Thymus (tissue), 11 donors: ENCODE measurements around the gene POLR2I. TPM values are rescaled to one million over a fixed set of nuclear protein-coding genes. Genes with fewer than 3 reads are reported as not detected.

Experiments
- DNase-seq, 9 donors: peaks; one replicate each; pipeline ENCODE4 v3.0.0-alpha.2; 2013; ENCODE audit warnings: low spot score in 9 of 9, low read depth in 6 of 9, missing footprints in 1 of 9
- H3K27ac ChIP-seq, 2 donors: one replicate each; pipeline ENCODE4 v1.5.1; 2013; ENCODE audit warnings: control low read depth in 1 of 2, low read depth in 1 of 2, low read length in 1 of 2, mild to moderate bottlenecking in 1 of 2, moderate library complexity in 1 of 2
- H3K27me3 ChIP-seq, 2 donors: one replicate each; pipeline ENCODE4 v1.5.1; 2013; ENCODE audit warnings: low read length in 1 of 2; ENCODE audit not compliant: control insufficient read depth in 2 of 2, insufficient read depth in 1 of 2
- H3K36me3 ChIP-seq, 2 donors: one replicate each; pipeline ENCODE4 v1.5.1; 2013; ENCODE audit warnings: low read length in 1 of 2, mild to moderate bottlenecking in 1 of 2, moderate library complexity in 1 of 2; ENCODE audit not compliant: control insufficient read depth in 2 of 2, insufficient read depth in 2 of 2
- H3K4me1 ChIP-seq, 2 donors: one replicate each; pipeline ENCODE4 v1.5.1; 2013; ENCODE audit warnings: low read length in 2 of 2; ENCODE audit not compliant: control insufficient read depth in 2 of 2, insufficient read depth in 2 of 2
- H3K4me3 ChIP-seq, 2 donors: one replicate each; pipeline ENCODE4 v1.5.1; 2013; ENCODE audit warnings: low read length in 2 of 2, control low read depth in 1 of 2, mild to moderate bottlenecking in 1 of 2
- H3K9me3 ChIP-seq, 2 donors: one replicate each; pipeline ENCODE4 v1.5.1; 2013; ENCODE audit warnings: low read length in 1 of 2, mild to moderate bottlenecking in 1 of 2; ENCODE audit not compliant: control insufficient read depth in 2 of 2, insufficient read depth in 1 of 2
- WGBS: extraction: QIAGEN DNeasy Blood & Tissue Kit; methylation state at CpG from one replicate; pipeline ENCODE4 v1.1.7; 2013; 5-methylcytosine and 5-hydroxymethylcytosine counted together
- polyA plus RNA-seq: library from polyadenylated mRNA; stranded (reverse); fragments of 200-250 nt; gene quantifications from one replicate; pipeline ENCODE4 v1.2.3, GENCODE V29; 2013
- total RNA-seq: library from RNA; stranded (reverse); fragments of 120-200 nt; gene quantifications from one replicate; pipeline ENCODE4 v1.2.4, GENCODE V29; 2013
- donor health status: healthy.

The POLR2I gene
- total and polyA plus RNA-seq, 2 donors, result 58.2 to 81.7 TPM

DNA sequence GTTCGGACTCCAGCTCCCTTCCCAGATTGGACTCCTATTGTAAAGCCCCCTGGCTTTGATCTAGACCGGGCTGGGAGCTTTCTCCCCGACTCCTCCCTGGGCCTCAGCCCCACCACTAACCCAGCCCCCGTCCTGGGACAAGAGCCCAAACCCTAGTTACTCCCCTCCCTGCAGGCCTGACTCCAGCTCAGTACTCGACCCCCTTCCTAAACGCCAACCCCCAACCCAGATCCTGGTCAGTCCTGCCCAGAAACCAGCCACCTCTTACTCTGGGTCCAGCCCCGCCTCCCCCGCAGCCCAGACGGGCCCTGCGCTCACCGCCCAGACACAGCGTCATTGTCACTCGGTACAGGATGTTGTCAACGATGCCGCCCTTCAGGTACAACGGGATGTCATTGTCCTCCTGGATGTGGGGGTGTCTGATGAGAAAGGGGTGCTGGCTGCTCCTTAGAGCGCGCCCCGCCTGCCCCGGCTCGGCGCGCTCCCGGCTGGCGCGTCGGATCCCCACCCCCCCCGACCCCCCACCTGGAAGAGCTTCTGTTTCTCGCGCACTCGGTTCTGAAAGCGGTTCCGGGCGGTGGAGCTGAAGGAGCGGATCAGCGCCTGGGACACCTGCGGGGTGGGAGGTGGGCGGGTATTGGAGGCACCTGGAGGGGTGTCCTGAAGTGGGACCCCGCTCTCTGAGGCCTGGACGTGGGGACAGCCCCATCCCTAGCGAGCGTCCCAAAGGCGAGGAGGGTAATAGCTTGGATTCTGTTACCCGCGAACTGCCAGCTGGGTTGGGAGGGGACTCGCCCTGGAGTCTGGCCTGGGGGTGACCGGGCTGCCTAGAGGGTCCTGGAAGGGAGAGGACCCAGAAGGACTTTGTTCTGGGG is 36.7 kb upstream of the POLR2I start:
- Histone ChIP-seq H3K27ac (peak overlapping the region; percentile 64 to 72), H3K36me3 (peaks cover 25 to 42% of the 10 kb centered on the region in 2 donors), H3K9me3 (no peaks in the 10 kb centered on the region), H3K4me1 (no peaks in the 10 kb centered on the region), H3K4me3 (peak overlapping the region; percentile 25 to 30), H3K27me3 (no peaks in the 10 kb centered on the region)
- 92% methylated on average over 47 of the region's 47 CpGs for WGBS
- no peak for DNase-seq

DNA sequence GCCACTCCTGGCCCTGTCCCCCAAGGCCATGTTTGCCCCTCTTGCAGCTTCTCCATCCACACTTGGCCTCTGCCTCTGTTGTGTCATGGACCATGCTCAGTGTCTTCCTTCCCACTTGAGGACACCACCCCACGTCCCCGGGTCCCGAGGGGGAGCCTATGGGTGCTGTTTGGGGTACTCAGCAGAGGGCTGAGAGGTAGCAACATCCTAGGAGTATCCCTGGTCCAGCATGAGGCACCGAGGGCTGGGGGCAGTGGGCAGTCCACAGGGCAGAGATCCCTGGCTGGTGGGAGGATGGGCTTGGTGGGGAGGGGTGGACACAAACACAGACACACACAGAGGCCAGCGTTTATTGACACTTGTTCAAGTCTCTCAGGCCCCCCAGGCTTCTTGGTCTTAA is 35.9 kb upstream of the POLR2I start:
- DNase-seq, result no peak
- H3K9me3 ChIP-seq, result no peaks in the 10 kb centered on the region
- peak overlapping the region; percentile 15 to 26 for H3K27ac ChIP-seq
- H3K36me3 ChIP-seq, result peaks cover 30 to 50% of the 10 kb centered on the region in 2 donors
- no peaks in the 10 kb centered on the region for H3K4me1 ChIP-seq
- H3K27me3 ChIP-seq, result no peaks in the 10 kb centered on the region
- H3K4me3 ChIP-seq, result no peak overlapping the region
- 91% methylated on average over 5 of the region's 5 CpGs for whole genome bisulfite sequencing

DNA sequence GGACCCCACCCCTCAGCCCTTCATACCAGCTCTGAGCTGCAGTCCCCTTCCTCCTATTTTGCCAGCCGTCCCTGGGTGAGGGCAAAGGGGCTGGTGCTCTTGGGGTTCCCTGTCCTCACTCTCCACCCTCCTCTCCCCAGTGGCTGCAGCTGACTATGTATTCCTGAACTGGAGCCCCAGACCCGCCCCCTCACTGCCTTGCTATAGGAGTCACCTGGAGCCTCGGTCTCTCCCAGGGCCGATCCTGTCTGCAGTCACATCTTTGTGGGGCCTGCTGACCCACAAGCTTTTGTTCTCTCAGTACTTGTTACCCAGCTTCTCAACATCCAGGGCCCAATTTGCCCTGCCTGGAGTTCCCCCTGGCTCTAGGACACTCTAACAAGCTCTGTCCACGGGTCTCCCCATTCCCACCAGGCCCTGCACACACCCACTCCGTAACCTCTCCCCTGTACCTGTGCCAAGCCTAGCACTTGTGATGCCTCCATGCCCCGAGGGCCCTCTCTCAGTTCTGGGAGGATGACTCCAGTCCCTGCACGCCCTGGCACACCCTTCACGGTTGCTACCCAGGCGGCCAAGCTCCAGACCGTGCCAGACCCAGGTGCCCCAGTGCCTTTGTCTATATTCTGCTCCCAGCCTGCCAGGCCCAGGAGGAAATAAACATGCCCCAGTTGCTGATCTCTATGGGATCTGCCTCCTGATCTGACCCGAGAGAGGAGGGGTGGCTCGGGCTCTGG is 35.2 kb upstream of the POLR2I start:
- no peak overlapping the region for H3K4me3 ChIP-seq
- peaks cover 37 to 51% of the 10 kb centered on the region in 2 donors for H3K36me3 ChIP-seq
- no peaks in the 10 kb centered on the region for H3K27me3 ChIP-seq
- no peaks in the 10 kb centered on the region for H3K9me3 ChIP-seq
- H3K4me1 ChIP-seq, result no peaks in the 10 kb centered on the region
- no peak overlapping the region for H3K27ac ChIP-seq
- 96% methylated on average over 13 of the region's 13 CpGs for WGBS
- no peak for DNase-seq

DNA sequence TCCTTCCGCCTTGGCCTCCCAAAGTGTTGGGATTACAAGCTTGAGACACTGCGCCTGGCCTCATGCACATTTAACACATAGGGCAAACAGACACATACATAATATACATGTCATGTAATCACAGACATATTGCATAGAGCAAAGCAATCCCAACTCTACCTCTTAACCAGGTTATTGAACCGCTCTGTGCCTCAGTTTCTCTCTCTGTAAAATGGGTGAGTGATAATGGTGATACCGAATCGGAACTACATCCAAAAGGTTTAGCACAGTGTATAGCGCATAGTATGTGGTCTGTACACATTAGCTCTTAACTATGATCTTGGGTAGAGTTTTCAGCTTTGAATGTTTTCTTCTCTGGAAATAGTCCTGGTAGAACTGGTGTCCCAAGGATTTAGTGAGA is 29.9 kb upstream of the POLR2I start:
- 99% methylated on average over 6 of the region's 6 CpGs for WGBS
- Histone ChIP-seq H3K9me3 (no peaks in the 10 kb centered on the region), H3K27me3 (no peaks in the 10 kb centered on the region), H3K4me3 (no peak overlapping the region), H3K36me3 (peaks cover 42 to 53% of the 10 kb centered on the region in 2 donors), H3K4me1 (peaks cover 2 to 5% of the 10 kb centered on the region in 2 donors), H3K27ac (no peak overlapping the region)
- DNase-seq, result no peak

DNA sequence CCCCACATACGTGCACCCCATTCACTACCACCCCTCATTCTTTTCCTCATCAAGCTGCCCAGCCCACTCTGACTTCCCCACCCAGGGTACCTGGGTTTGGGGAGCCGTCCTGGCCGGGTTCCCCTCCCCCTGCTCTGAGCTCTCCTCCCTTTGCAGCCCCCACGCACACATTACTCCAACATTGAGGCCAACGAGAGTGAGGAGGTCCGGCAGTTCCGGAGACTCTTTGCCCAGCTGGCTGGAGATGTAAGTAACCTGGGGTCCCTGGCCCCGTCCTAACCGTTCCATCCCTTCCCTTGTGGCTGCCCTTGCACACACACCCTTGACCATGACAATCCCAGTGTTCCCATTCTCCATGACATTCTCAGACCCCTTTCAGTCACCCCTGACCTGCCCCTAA is 27.8 kb upstream of the POLR2I start:
- WGBS, result 98% methylated on average over 9 of the region's 9 CpGs
- no peak for DNase-seq
- no peak overlapping the region for H3K4me3 ChIP-seq
- no peak overlapping the region for H3K27ac ChIP-seq
- no peaks in the 10 kb centered on the region for H3K27me3 ChIP-seq
- peaks cover 7 to 9% of the 10 kb centered on the region in 2 donors for H3K4me1 ChIP-seq
- H3K36me3 ChIP-seq, result peaks cover 33 to 37% of the 10 kb centered on the region in 2 donors
- no peaks in the 10 kb centered on the region for H3K9me3 ChIP-seq

DNA sequence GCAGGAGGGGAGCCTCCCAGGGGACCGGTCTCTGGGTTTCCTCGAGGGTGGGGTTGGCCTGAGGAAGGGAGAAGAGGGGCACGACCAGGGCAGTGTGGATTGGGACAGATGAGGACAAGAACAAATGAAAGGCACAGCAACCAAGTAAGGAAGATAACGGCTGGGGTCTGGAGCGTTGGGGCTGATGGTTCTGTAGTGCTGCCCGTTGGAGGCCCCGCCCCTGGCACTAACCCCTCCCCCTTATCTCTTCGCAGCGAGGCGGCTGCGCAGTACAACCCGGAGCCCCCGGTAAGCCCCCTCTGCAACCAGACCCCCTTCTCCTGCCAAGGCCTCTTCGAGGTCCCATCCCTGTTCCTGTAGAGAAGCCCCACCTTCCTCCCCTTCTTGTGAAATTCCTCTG is 27.4 kb upstream of the POLR2I start:
- Histone ChIP-seq H3K27me3 (no peaks in the 10 kb centered on the region), H3K27ac (no peak overlapping the region), H3K4me3 (no peak overlapping the region), H3K4me1 (peaks cover 7 to 9% of the 10 kb centered on the region in 2 donors), H3K9me3 (no peaks in the 10 kb centered on the region), H3K36me3 (peaks cover 30 to 33% of the 10 kb centered on the region in 2 donors)
- DNase-seq, result no peak
- 97% methylated on average over 14 of the region's 14 CpGs for WGBS

DNA sequence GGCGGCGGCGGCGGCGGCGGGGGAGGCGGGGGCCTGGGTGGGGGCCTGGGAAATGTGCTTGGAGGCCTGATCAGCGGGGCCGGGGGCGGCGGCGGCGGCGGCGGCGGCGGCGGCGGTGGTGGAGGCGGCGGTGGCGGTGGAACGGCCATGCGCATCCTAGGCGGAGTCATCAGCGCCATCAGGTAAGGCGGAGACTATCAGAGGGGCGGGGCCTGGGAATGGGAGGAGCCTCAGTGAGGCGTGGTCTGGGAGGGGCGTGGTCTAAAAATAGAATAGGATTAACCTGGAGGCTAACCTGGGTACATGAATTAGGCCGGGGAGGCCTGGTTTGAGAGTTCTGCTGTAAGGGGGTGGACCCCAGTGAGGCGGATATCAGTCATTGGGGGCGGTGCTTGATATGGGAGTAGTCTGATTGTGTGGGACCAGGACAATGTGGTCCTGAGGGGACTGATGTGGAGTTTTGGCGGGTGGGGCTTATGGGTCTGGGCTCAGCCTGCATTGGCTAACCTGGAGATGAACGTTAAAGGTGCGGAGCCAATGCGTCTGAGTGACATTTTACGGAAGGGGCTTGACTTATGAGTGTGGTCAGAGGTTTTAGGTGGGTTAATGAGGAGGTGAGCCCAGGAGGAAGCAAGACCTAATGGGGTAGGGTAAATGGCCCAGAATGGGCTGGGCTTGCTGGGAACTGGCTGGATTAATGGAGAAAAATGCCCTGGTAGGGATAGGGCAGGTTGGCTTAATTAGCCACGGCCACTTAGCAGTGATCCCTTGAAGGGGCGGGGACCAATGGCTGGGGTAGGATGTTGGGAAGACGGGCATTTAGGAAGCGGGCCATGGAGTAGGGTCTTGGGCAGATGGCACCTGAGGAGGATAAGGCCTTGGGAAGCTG is 26.6 kb upstream of the POLR2I start:
- peak; percentile 59 to 89 (median 67) for DNase-seq
- peak overlapping the region; percentile 93 to 95 for H3K4me3 ChIP-seq
- H3K4me1 ChIP-seq, result peaks cover 7 to 9% of the 10 kb centered on the region in 2 donors
- no peaks in the 10 kb centered on the region for H3K27me3 ChIP-seq
- peaks cover 28% of the 10 kb centered on the region in 2 donors for H3K36me3 ChIP-seq
- WGBS, result 26% methylated on average over 42 of the region's 42 CpGs
- H3K9me3 ChIP-seq, result no peaks in the 10 kb centered on the region
- H3K27ac ChIP-seq, result peak overlapping the region in 1 of 2 donors; percentile 95

DNA sequence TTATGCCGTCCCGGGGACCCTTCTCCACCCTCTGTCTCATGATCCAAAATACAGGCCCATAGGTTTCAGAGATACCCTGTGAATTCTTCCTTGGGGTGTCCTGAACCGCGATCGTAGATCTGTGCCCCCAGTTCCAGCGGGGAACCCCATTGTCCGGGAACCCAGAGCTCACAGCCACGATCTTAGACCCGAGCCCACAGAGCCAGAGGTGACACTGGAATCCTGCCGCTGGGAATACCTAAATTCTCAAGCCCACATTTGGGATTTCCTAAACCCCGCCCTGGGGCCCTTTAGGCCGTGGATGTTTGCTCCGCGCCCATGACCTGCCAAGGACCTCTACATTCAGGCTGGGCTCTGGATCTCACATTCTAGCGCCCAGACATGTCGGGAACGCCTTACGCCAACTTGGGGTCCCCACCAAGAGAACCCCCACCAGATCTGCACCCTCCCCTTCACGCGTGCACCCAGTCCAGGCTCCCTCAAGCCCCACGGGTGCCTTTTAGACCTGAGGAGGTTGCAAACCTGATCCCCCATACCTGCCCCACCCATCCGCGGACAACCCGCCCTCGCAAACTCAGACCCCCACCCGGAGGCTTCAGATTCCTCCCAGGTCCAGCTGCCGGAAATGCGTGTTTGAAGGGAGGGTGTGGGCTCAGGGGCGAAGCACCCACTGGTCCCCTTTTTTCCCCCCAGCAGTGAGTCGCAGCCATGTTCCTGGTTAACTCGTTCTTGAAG is 25.8 kb upstream of the POLR2I start:
- H3K4me1 ChIP-seq, result peaks cover 7 to 9% of the 10 kb centered on the region in 2 donors
- DNase-seq, result peak in 8 of 9 donors; percentile 19 to 70 (median 38)
- WGBS, result under 1% methylated on average over 31 of the region's 31 CpGs

More for the DNA sequence above, 25.8 kb upstream of the POLR2I start:
- Histone ChIP-seq H3K36me3 (peaks cover 20 to 21% of the 10 kb centered on the region in 2 donors), H3K9me3 (no peaks in the 10 kb centered on the region), H3K27me3 (no peaks in the 10 kb centered on the region), H3K27ac (peak overlapping the region; percentile 87 to 95), H3K4me3 (peak overlapping the region; percentile 93 to 95)
